Endothelial cell (in vitro differentiated cells): Measurements from ENCODE around the gene CDKL2. TPM values are rescaled to one million over a fixed set of nuclear protein-coding genes. Genes with fewer than 3 reads are reported as not detected.
A peak's percentile ranks its signal among the peaks of the same experiment; 100 is the strongest.

Experiments used
- DNase-seq: peaks from one replicate; pipeline ENCODE4 v3.0.0; 2021; ENCODE audit warnings: low spot score
- H3K27ac Mint-ChIP-seq: one replicate; pipeline ENCODE4 v1.8.0; 2021; ENCODE audit warnings: mixed read lengths, inconsistent platforms; ENCODE audit not compliant: unreplicated experiment
- H3K27me3 Mint-ChIP-seq: one replicate; pipeline ENCODE4 v1.8.0; 2021; ENCODE audit warnings: mild to moderate bottlenecking, moderate library complexity, mixed read lengths, inconsistent platforms; ENCODE audit not compliant: unreplicated experiment
- H3K36me3 Mint-ChIP-seq: one replicate; pipeline ENCODE4 v1.8.0; 2021; ENCODE audit warnings: mild to moderate bottlenecking, low read depth, mixed read lengths, inconsistent platforms; ENCODE audit not compliant: unreplicated experiment
- H3K4me1 Mint-ChIP-seq: one replicate; pipeline ENCODE4 v1.8.0; 2021; ENCODE audit warnings: mild to moderate bottlenecking, mixed read lengths, inconsistent platforms; ENCODE audit not compliant: unreplicated experiment
- H3K4me3 Mint-ChIP-seq: one replicate; pipeline ENCODE4 v1.8.0; 2021; ENCODE audit warnings: mild to moderate bottlenecking, mixed read lengths, inconsistent platforms; ENCODE audit not compliant: unreplicated experiment
- H3K9me3 Mint-ChIP-seq: one replicate; pipeline ENCODE4 v1.8.0; 2021; ENCODE audit warnings: mixed read lengths, inconsistent platforms; ENCODE audit not compliant: unreplicated experiment
- total RNA-seq: library from RNA; stranded (reverse); fragmentation: NEBNext Ultra II Directional; extraction: Animal tissue kit (Norgen Biotek cat#: 25700); gene quantifications from one replicate; pipeline ENCODE4 v1.2.1, GENCODE V29; 2021; ENCODE audit not compliant: unreplicated experiment
- TF ChIP-seq, protein P1 (sequence below): fragments of 200-600 bp; sonication (generic); IDR thresholded peaks from one replicate; pipeline ENCODE4 v1.5.0; 2021; ENCODE audit warnings: antibody characterized with exemption; ENCODE audit not compliant: unreplicated experiment

The CDKL2 gene
- total RNA-seq, 1 donor from 2014 or later: 0.82 TPM

DNA sequence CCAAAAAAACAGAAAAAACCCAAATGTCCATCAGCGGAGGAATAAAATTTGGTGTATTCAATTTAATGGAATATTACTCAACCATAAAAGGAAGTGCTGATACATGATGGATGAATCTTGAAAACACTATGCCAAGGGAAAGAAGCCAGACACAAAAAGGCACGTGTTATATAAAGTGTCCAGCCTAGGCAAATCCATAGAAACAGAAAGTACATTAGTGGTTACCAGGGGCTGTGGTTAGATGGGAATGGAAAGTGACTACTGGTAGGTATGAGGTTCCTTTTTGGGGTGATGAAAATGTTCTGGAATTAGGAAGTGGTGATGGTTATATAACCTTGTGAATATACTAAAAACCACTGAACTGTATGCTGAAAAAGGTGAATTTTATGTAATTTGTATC, 3.5 kb upstream of the CDKL2 start:
- H3K4me3 Mint-ChIP-seq: no peak overlapping the region
- H3K27me3 Mint-ChIP-seq: peaks cover 1% of the 10 kb centered on the region
- H3K4me1 Mint-ChIP-seq: peaks cover 4% of the 10 kb centered on the region
- H3K27ac Mint-ChIP-seq: no peak overlapping the region
- TF ChIP-seq, protein P1, sequence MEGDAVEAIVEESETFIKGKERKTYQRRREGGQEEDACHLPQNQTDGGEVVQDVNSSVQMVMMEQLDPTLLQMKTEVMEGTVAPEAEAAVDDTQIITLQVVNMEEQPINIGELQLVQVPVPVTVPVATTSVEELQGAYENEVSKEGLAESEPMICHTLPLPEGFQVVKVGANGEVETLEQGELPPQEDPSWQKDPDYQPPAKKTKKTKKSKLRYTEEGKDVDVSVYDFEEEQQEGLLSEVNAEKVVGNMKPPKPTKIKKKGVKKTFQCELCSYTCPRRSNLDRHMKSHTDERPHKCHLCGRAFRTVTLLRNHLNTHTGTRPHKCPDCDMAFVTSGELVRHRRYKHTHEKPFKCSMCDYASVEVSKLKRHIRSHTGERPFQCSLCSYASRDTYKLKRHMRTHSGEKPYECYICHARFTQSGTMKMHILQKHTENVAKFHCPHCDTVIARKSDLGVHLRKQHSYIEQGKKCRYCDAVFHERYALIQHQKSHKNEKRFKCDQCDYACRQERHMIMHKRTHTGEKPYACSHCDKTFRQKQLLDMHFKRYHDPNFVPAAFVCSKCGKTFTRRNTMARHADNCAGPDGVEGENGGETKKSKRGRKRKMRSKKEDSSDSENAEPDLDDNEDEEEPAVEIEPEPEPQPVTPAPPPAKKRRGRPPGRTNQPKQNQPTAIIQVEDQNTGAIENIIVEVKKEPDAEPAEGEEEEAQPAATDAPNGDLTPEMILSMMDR: no peak
- no peaks in the 10 kb centered on the region for H3K36me3 Mint-ChIP-seq
- no peaks in the 10 kb centered on the region for H3K9me3 Mint-ChIP-seq
- no peak for DNase-seq

DNA sequence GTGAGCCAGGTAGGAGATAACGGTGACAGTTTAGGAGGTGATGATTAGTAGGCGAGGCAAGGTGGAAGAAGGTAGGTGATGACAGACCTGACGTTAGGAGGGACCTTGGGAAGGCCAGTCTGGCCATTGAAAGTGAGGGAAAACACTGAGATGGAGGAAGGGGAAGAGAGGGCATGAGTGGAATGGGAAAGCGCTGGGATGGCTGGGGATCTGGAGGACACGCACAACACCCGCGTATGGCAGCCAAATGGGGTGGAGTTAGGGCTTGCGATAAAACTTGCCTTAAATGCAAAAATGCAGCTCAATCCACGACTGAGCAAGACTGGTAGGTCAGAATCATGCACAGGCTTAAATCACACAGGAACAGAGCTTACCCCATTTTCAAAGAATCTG, 605 bp upstream of the CDKL2 start:
- Mint-ChIP-seq H3K27ac (peak overlapping the region; percentile 71), H3K36me3 (no peaks in the 10 kb centered on the region), H3K9me3 (no peaks in the 10 kb centered on the region), H3K4me3 (peak overlapping the region; percentile 95), H3K4me1 (peaks cover 4% of the 10 kb centered on the region), H3K27me3 (peaks cover 1% of the 10 kb centered on the region)
- TF ChIP-seq, protein P1: no peak
- DNase-seq: no peak

DNA sequence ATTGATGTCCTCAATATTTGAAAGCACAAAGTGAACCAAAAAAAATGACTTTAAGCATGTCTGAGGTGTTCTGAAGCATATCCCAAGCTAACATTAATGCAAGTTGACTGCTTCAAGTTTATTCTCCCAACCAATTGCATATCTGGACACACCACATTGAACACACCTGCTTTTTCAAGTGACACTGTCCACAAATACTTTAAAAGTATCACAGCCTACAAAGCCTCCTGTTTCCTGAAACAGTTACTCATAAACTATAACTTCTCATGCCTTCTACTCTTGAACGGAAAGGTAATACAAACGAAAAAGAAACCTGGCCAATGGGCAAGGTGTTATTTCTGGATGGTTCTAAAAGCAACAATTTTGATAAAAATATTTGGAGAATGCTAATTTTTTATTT, 1.1 kb downstream of the CDKL2 start:
- no peaks in the 10 kb centered on the region for H3K9me3 Mint-ChIP-seq
- no peak for DNase-seq
- no peak overlapping the region for H3K4me3 Mint-ChIP-seq
- no peaks in the 10 kb centered on the region for H3K36me3 Mint-ChIP-seq
- peaks cover 4% of the 10 kb centered on the region for H3K4me1 Mint-ChIP-seq
- TF ChIP-seq, protein P1: no peak
- peaks cover 1% of the 10 kb centered on the region for H3K27me3 Mint-ChIP-seq
- no peak overlapping the region for H3K27ac Mint-ChIP-seq

DNA sequence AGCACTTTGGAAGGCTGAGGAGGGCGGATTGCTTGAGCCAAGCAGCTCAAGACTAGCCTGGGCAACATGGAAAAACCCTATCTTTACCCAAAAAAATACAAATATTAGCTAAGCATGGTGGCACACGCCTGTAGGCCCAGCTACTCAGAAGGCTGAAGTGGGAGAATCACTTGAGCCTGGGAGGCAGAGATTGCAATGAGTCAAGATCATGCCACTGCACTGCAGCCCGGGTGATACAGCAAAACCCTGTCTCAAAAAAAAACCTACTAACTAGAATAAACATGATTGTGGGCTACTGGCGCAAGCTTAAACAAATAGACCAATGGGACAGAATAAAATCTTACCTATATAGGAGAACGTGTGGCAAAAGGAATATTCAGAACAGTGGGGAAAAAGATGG, 7.3 kb downstream of the CDKL2 start:
- TF ChIP-seq, protein P1: no peak
- Mint-ChIP-seq H3K27ac (no peak overlapping the region), H3K27me3 (no peaks in the 10 kb centered on the region), H3K9me3 (no peaks in the 10 kb centered on the region), H3K4me3 (no peak overlapping the region), H3K4me1 (no peaks in the 10 kb centered on the region), H3K36me3 (no peaks in the 10 kb centered on the region)
- DNase-seq: no peak

DNA sequence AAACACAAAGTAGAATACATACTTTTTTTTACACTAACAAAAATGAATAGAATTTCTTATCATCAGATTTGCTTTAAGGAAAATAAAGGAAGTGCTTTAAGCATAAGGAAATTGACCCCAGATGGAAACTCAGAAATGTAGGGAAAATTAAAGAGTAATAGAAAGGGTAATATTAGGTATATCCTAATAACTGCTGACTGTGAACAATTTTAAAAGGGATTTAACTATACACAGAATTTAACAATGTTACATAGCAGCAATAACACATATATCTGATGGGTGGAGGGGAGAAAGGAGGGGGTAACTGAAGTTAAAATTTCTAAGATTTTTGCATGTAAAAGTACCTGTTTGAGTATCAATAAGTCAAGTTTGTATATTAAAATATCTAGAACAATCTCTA, 8.6 kb downstream of the CDKL2 start:
- Mint-ChIP-seq H3K27ac (no peak overlapping the region), H3K4me1 (no peaks in the 10 kb centered on the region), H3K27me3 (no peaks in the 10 kb centered on the region), H3K9me3 (no peaks in the 10 kb centered on the region), H3K36me3 (no peaks in the 10 kb centered on the region), H3K4me3 (no peak overlapping the region)
- DNase-seq: no peak
- TF ChIP-seq, protein P1: no peak
